Measurements from ENCODE around the gene ABHD1. TPM values are rescaled to one million over a fixed set of nuclear protein-coding genes. Genes with fewer than 3 reads are reported as not detected.
"Not testable (repeated sequence)": the region's sequence is repeated elsewhere in the genome, so short reads cannot be mapped to it uniquely, and the experiment has no call there.

The ABHD1 gene
- total RNA-seq, 2 experiments from 2014 or later: 0.21 to 0.29 TPM

DNA sequence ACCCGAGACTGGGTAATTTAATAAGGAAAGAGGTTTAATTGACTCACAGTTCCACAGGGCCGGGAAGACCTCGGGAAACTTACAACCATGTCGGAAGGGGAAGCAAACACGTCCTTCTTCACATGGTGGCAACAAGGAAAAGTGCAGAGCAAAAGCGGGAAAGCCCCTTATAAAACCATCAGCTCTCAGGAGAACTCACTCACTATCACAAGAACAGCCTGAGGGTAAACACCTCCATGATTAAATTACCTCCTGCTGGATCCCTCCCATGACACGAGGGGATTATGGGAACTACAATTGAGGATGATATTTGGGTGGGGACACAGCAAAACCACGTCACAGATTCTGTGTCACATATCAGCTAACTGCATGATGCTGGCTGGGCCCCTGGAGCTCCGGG is 36.6 kb downstream of the ABHD1 start:
- Mint-ChIP-seq H3K27me3 (peaks cover 3% of the 10 kb centered on the region), H3K36me3 (no peaks in the 10 kb centered on the region), H3K4me3 (no peak overlapping the region), H3K27ac (no peak overlapping the region), H3K9me3 (ENCODE audit: low read depth) (no peaks in the 10 kb centered on the region), H3K4me1 (peaks cover 3% of the 10 kb centered on the region)
- DNase-seq (no peak), ATAC-seq (no peak)
- CTCF ChIA-PET: no interaction called here

DNA sequence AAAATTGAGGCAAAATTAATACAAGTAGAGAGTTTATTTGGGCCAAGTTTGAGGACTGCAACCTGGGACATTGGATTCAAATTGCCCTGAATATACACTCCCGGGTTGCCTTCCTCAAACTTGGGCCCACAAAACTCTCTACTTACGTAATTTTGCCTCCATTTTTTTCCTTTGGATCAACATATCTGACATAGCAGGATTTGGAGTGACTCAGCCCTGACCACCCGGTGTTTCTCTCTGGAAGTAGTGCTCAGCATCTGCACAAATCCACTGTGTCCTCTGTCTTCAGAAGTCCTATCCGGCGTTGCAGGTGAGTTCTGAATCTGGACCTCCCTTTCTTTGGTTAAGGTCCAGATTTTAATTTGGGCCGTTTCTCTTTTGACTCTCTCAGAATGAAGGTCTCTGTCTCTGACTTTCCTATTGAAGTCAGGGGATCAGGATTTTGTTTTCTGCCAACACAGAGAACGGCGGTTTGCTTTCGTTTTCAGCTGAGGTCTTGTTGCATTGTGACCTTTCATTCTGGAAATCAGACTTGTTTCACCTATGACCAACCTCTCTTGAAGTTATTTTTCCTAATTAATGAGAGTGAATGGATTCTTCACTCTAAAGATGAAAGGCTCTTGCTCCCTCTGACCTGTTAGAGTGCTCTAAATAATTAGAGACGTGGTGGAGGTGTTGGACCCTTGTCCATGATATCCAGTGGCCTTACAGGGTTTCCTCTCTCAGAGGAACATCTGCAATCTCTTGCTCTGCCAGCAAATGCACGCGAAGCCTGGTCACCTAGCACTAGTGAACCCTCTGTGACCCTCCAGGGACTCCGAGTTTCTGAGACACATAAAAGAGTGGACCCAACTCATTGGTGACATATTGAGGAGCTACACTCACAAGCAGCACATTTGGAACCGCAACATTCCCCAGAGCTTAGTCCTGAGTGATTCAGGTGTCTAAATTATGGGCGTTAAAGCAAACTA is 38.8 kb downstream of the ABHD1 start:
- no peak for DNase-seq
- Mint-ChIP-seq H3K4me3 (no peak overlapping the region), H3K4me1 (peaks cover 3% of the 10 kb centered on the region), H3K9me3 (ENCODE audit: low read depth) (no peaks in the 10 kb centered on the region), H3K36me3 (no peaks in the 10 kb centered on the region), H3K27me3 (peaks cover 3% of the 10 kb centered on the region), H3K27ac (no peak overlapping the region)
- CTCF ChIA-PET: interaction anchor here (0.7 to 1.5 kb wide), 4 partner anchors 7 to 1090 kb away, joined by 3 to 6 read pairs (median 3); no protein-coding TSS in a partner anchor
- ATAC-seq: no peak

DNA sequence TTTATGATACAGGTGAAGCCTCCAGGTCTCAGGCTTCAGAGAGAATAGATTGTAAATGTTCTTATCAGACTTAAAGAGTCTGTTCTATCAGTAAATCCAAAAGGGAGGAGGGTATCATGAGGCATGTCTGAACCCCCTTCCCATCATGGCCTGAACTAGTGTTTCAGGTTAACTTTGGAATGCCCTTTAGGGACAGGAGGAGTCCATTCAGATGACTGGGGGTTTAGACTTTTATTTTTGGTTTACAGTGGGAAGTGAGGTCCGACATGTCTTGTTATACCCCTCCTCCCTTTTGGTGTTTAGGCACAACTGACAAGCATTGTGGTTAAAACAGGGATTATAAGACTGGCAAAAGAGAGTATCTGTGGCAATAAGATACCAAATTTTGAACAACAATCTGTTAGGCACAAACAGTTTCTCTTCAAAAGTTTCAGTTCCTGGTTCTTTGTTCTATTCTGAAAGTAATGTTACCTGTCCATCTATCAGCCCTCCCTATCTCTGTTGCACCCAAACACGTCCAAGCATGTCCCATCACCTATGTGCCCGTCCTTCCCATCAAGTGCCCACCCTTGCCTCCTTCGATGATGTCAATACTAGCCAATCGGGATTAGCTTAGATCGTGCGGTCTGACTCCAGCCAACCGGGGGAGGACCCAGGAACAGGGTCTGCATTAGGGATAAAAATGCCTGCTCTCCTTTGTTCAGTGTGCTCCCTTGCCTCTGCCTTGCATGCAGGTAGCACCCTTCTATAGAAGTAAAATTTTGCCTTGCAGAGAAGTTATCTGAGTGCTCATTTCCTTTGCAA is 41.5 kb downstream of the ABHD1 start:
- peaks cover 5% of the 10 kb centered on the region for H3K27me3 Mint-ChIP-seq
- H3K4me1 Mint-ChIP-seq: peaks cover 3% of the 10 kb centered on the region
- ATAC-seq (no peak), DNase-seq (no peak)
- H3K9me3 Mint-ChIP-seq (ENCODE audit: low read depth): no peaks in the 10 kb centered on the region
- no peaks in the 10 kb centered on the region for H3K36me3 Mint-ChIP-seq
- CTCF ChIA-PET: no interaction called here
- H3K27ac Mint-ChIP-seq: no peak overlapping the region
- no peak overlapping the region for H3K4me3 Mint-ChIP-seq

DNA sequence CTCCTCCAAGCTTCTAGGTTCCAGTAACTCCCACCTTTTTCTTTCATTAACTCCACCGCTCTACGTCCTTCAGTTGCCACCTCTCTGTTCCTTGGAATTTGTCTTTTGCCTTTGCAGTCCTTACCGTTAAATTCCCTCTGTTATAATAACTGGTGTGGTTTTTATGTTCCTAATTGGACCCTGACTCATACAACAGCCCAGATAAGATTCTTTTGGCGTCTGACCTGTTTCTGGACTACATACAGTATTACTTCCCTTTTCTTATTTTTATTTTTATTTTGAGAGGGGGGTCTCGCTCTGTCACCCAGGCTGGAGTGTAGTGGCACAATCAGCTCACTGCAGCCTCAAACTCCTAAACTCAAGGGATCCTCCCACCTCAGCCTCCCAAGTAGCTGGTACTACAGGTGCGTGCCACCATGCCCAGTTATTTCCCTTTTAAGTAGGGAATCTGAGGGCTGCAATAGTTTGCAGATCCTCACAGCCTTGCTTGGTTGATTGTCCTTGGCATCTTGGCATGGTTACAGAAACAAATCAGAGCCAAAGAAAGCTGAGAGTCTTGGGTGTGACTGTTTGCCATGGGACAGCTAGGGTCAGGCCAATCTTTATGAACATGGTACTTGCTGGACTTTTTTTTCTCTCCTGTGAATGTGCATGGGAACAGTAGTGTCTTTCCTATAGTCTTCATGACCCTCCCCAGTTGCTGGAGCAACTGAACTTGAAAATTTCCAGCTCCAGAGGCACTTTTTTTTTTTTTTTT is 47.1 kb downstream of the ABHD1 start:
- H3K9me3 Mint-ChIP-seq (ENCODE audit: low read depth): no peaks in the 10 kb centered on the region

DNA sequence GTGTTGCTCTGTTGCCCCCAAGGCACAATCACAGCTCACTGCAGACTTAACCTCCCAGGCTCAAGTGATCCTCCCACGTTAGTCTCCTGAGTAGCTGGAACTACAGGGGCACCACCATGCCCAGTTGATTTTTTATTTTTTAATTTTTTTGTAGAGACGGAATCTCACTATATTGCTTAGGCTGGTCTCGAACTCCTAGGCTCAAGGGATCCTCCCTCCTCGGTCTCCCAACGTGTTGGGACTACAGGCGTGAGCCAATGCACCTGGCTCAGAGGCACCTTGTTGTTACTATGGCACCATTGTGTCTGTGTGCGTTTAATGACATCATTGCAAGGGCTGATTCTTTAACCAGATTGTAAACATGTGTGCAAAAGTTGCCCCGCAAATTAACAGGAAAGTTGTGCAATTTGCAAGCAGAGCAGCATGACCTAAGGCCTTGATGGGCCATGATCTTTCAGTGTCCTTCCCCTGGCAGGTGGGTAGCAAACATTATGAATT is 47.8 kb downstream of the ABHD1 start:
- H3K9me3 Mint-ChIP-seq (ENCODE audit: low read depth): no peaks in the 10 kb centered on the region
- H3K27ac Mint-ChIP-seq: no peak overlapping the region
- H3K27me3 Mint-ChIP-seq: peaks cover 18% of the 10 kb centered on the region
- no peak for DNase-seq
- CTCF ChIA-PET: interaction anchor here (1.8 to 2.6 kb wide), 5 partner anchors 13 to 131 kb away, joined by 5 to 24 read pairs (median 11); no protein-coding TSS in a partner anchor
- H3K36me3 Mint-ChIP-seq: no peaks in the 10 kb centered on the region
- no peak overlapping the region for H3K4me3 Mint-ChIP-seq
- peaks cover 2% of the 10 kb centered on the region for H3K4me1 Mint-ChIP-seq
- ATAC-seq: no peak

More for the DNA sequence above, 47.1 kb downstream of the ABHD1 start:
- H3K4me3 Mint-ChIP-seq: no peak overlapping the region
- H3K27me3 Mint-ChIP-seq: peaks cover 16% of the 10 kb centered on the region
- ATAC-seq: no peak
- peaks cover 2% of the 10 kb centered on the region for H3K4me1 Mint-ChIP-seq
- CTCF ChIA-PET: interaction anchor here (1.1 to 2.6 kb wide), 17 partner anchors 14 to 300 kb away, joined by 3 to 24 read pairs (median 5); partner anchors contain the start of genes ABHD1, ATRAID, PREB and PRR30
- H3K36me3 Mint-ChIP-seq: no peaks in the 10 kb centered on the region
- H3K27ac Mint-ChIP-seq: no peak overlapping the region
- no peak for DNase-seq

DNA sequence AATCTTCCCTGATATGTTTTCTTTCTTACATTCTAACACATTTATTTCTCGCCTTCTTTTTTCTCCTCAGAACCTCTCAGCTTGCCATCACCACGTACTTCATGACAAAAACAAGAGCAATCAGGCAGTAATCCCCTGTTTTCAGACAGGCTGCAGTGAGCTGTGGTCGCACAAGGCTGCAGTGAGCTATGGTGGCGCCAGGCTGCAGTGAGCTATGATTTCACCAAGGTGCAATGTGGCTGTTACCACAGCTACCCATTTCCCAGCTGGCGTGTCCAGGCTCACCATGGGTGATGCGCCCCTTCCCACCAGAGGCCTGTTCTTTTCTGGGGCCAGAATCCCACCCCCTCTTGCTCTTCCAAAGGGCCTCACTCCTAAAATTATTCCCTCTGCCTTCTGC is 51.0 kb downstream of the ABHD1 start:
- Mint-ChIP-seq H3K4me1 (peaks cover 2% of the 10 kb centered on the region), H3K27me3 (peaks cover 34% of the 10 kb centered on the region), H3K4me3 (no peak overlapping the region), H3K27ac (no peak overlapping the region), H3K36me3 (no peaks in the 10 kb centered on the region), H3K9me3 (ENCODE audit: low read depth) (no peaks in the 10 kb centered on the region)
- DNase-seq (no peak), ATAC-seq (no peak)
- CTCF ChIA-PET: interaction anchor here (1.2 to 1.6 kb wide), 2 partner anchors 11 to 75 kb away, joined by 3 to 4 read pairs; no protein-coding TSS in a partner anchor

DNA sequence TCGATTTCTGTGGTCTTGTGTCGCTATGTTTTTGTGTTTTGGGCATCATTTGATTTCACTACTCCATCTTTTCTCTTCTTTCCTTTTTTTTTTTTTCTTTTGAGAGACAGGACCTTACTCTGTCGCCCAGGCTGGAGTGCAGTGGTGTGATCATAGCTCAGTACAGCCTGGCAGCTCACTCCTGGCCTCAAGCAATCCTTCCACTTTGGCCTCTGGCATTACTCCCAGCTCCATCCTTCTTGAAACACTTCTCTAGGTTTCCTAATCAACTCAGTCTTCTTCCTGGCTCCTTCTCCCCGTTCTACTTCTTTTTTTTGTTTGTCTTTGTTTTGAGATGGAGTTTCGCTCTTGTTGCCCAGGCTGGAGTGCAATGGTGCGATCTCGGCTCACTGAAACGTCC is 51.7 kb downstream of the ABHD1 start:
- Mint-ChIP-seq H3K27ac (no peak overlapping the region), H3K27me3 (peaks cover 39% of the 10 kb centered on the region), H3K4me1 (peaks cover 2% of the 10 kb centered on the region), H3K4me3 (no peak overlapping the region), H3K36me3 (no peaks in the 10 kb centered on the region), H3K9me3 (ENCODE audit: low read depth) (no peaks in the 10 kb centered on the region)
- CTCF ChIA-PET: interaction anchor here (1.2 to 1.6 kb wide), 2 partner anchors 11 to 76 kb away, joined by 3 to 4 read pairs; no protein-coding TSS in a partner anchor
- ATAC-seq (no peak), DNase-seq (no peak)

DNA sequence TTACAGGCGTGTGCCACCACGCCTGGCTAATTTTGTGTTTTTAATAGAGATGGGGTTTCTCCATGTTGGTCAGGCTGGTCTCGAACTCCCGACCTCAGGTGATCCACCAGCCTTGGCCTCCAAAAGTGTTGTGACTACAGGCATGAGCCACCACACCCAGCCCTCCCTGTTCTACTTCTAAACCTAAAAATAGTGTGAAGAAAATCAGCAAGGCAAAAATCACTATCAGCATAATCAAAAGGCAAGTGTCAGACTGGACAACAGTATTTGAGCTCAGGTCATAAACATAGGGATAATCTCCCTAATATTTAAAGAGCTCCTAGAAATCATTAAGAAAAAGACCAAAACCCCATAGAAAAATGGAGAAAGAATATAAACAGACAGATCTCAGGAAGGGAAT is 52.2 kb downstream of the ABHD1 start:
- not testable (repeated sequence) for DNase-seq; H3K27ac Mint-ChIP-seq; H3K4me1 Mint-ChIP-seq; H3K9me3 Mint-ChIP-seq (ENCODE audit: low read depth); H3K4me3 Mint-ChIP-seq; H3K36me3 Mint-ChIP-seq; ATAC-seq
- CTCF ChIA-PET: interaction anchor here (1.1 to 1.6 kb wide), 2 partner anchors 9 to 76 kb away, joined by 3 to 4 read pairs; no protein-coding TSS in a partner anchor
- peaks cover 39% of the 10 kb centered on the region for H3K27me3 Mint-ChIP-seq

DNA sequence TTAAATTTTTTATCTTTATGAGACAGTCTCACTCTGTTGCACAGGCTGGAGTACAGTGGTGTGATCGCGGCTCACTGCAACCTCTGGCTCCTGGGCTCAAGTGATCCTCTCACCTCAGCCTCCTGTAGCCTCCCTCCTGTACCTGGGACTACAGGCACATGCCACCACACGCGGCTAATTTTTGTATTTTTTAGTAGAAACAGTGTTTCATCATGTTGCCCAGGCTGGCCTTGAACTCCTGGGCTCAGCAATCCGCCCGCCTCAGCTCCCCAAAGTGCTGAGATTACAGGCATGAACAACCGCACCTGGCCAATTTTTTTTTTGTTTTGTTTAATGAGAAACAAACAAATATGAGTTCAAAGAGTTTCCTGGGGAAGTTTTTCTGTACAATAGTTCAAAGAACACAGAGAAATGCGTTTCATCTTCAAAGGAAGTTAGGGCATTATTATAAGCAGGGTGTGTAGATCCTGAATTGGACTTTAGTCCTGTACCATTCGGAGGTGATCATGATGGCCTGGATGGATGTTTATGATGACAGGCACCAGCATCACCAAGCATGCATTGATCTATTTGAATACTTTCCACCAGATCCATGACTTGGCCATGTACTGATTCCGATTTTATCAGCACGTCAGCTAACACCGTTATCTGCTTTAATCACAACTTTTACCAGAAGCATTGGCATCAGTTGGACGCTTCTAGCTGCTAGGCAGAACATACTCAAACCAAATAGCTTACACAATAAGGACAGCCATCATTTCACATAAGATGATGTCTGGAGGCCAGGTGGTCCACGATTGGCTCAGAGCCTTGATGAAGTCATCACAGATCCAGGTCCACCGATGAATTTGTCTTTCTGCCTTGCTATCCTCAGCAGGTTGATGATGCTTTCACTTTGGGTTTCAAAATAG is 54.1 kb downstream of the ABHD1 start:
- no peak for ATAC-seq
- H3K4me1 Mint-ChIP-seq: no peaks in the 10 kb centered on the region
- H3K36me3 Mint-ChIP-seq: no peaks in the 10 kb centered on the region
- no peak for DNase-seq
- CTCF ChIA-PET: interaction anchor here (0.6 to 1.2 kb wide), 5 partner anchors 8 to 235 kb away, joined by 3 read pairs; no protein-coding TSS in a partner anchor
- no peak overlapping the region for H3K27ac Mint-ChIP-seq
- H3K27me3 Mint-ChIP-seq: peaks cover 48% of the 10 kb centered on the region
- H3K4me3 Mint-ChIP-seq: no peak overlapping the region
- H3K9me3 Mint-ChIP-seq (ENCODE audit: low read depth): no peaks in the 10 kb centered on the region

DNA sequence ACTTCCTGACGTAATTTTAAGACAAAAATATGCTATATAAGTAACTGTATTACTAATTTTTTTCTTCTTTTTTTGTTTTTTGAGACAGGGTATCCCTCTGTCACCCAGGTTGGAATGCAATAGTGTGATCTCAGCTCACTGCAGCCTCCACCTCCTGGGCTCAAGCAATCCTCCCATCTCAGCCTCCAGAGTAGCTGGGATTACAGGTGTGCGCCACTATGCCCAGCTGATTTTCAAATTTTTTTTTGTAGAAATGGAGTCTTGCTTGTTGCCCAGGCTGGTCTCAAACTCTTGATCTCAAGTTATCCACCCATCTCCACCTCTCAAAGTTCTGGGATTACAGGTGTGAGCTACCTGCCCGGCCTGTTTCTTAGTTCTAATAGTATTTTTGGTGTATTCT is 54.9 kb downstream of the ABHD1 start:
- CTCF ChIA-PET: interaction anchor here (1.0 to 1.2 kb wide), 4 partner anchors 9 to 101 kb away, joined by 3 read pairs; no protein-coding TSS in a partner anchor
- Mint-ChIP-seq H3K9me3 (ENCODE audit: low read depth) (no peaks in the 10 kb centered on the region), H3K4me1 (no peaks in the 10 kb centered on the region), H3K36me3 (no peaks in the 10 kb centered on the region), H3K27me3 (peaks cover 53% of the 10 kb centered on the region), H3K4me3 (no peak overlapping the region), H3K27ac (no peak overlapping the region)
- ATAC-seq (no peak), DNase-seq (no peak)

DNA sequence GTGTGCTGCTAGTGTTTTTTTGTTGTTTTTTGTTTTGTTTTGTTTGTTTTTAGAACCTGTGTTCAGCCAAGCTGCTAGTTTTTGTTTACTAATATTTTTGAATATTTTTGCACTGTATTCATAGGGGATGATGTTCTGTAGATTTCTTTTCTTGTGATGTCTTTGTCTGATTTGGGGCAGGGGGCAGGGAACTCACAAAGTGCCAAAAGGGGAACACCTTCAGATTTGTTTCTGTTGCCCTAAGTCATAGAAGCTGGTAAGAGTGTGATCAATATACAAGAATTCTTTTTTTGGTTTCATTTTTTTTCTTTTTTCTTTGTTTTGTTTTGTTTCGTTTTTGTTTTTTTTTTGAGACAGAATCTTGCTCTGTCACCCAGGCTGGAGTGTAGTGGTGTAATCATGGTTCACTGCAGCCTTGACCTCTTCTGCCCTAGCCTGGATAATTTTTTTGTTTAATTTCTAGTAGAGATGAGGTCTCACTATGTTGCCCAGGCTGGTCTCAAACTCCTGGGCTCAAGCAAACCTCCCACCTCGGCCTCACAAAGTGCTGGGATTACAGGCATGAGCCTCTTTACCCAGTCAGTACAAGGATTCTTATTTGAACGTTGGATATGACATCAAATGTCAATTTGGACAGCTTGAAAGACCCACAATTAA is 55.9 kb downstream of the ABHD1 start:
- ATAC-seq (no peak), DNase-seq (no peak)
- CTCF ChIA-PET: interaction anchor here (0.9 kb wide), 1 partner anchor 218 kb away, joined by 3 read pairs; no protein-coding TSS in a partner anchor
- no peaks in the 10 kb centered on the region for H3K36me3 Mint-ChIP-seq
- peaks cover 61% of the 10 kb centered on the region for H3K27me3 Mint-ChIP-seq
- peaks cover 2% of the 10 kb centered on the region for H3K4me1 Mint-ChIP-seq
- H3K4me3 Mint-ChIP-seq: no peak overlapping the region
- no peaks in the 10 kb centered on the region for H3K9me3 Mint-ChIP-seq (ENCODE audit: low read depth)
- H3K27ac Mint-ChIP-seq: no peak overlapping the region
